Osteocyte (in vitro differentiated cells): ENCODE results near the gene COX17. TPM values are rescaled to one million over a fixed set of nuclear protein-coding genes. Genes with fewer than 3 reads are reported as not detected.

Experiments
- DNase-seq: peaks from one replicate; pipeline ENCODE4 v3.0.0; 2021; ENCODE audit warnings: mixed read lengths; ENCODE audit not compliant: unreplicated experiment; ENCODE audit errors: extremely low spot score
- H3K27ac Mint-ChIP-seq: one replicate; pipeline ENCODE4 v1.8.0; 2021; ENCODE audit warnings: mild to moderate bottlenecking, mixed read lengths; ENCODE audit not compliant: unreplicated experiment
- H3K27me3 Mint-ChIP-seq: one replicate; pipeline ENCODE4 v1.8.0; 2021; ENCODE audit warnings: mixed read lengths; ENCODE audit not compliant: unreplicated experiment
- H3K36me3 Mint-ChIP-seq: one replicate; pipeline ENCODE4 v1.8.0; 2021; ENCODE audit warnings: mixed read lengths; ENCODE audit not compliant: unreplicated experiment
- H3K4me1 Mint-ChIP-seq: one replicate; pipeline ENCODE4 v1.8.0; 2021; ENCODE audit warnings: mixed read lengths; ENCODE audit not compliant: unreplicated experiment
- H3K4me3 Mint-ChIP-seq: one replicate; pipeline ENCODE4 v1.8.0; 2021; ENCODE audit warnings: mild to moderate bottlenecking, moderate library complexity, mixed read lengths; ENCODE audit not compliant: unreplicated experiment
- H3K9me3 Mint-ChIP-seq: one replicate; pipeline ENCODE4 v1.8.0; 2021; ENCODE audit warnings: mixed read lengths; ENCODE audit not compliant: unreplicated experiment
- total RNA-seq: library from RNA; stranded (reverse); gene quantifications from 2 replicates; pipeline ENCODE4 v1.2.1, GENCODE V29; 2021
- TF ChIP-seq, protein P1 (sequence below): fragments of 200-600 bp; sonication (generic); IDR thresholded peaks from 2 replicates; pipeline ENCODE4 v1.5.0; 2021; ENCODE audit warnings: antibody characterized with exemption, mild to moderate bottlenecking, moderate library complexity

The COX17 gene
- total RNA-seq, 1 donor from 2014 or later: 18.2 TPM

GRCh38 chr3:119632216-119632615 lies 45.0 kb downstream of the COX17 start:
- Mint-ChIP-seq H3K9me3 (no peaks in the 10 kb centered on the region), H3K4me1 (peaks cover 19% of the 10 kb centered on the region)

GRCh38 chr3:119631516-119631915 lies 45.7 kb downstream of the COX17 start:
- Mint-ChIP-seq H3K27ac (no peak overlapping the region), H3K4me3 (no peak overlapping the region), H3K9me3 (no peaks in the 10 kb centered on the region), H3K27me3 (no peaks in the 10 kb centered on the region), H3K36me3 (no peaks in the 10 kb centered on the region), H3K4me1 (peaks cover 19% of the 10 kb centered on the region)
- TF ChIP-seq, protein P1, sequence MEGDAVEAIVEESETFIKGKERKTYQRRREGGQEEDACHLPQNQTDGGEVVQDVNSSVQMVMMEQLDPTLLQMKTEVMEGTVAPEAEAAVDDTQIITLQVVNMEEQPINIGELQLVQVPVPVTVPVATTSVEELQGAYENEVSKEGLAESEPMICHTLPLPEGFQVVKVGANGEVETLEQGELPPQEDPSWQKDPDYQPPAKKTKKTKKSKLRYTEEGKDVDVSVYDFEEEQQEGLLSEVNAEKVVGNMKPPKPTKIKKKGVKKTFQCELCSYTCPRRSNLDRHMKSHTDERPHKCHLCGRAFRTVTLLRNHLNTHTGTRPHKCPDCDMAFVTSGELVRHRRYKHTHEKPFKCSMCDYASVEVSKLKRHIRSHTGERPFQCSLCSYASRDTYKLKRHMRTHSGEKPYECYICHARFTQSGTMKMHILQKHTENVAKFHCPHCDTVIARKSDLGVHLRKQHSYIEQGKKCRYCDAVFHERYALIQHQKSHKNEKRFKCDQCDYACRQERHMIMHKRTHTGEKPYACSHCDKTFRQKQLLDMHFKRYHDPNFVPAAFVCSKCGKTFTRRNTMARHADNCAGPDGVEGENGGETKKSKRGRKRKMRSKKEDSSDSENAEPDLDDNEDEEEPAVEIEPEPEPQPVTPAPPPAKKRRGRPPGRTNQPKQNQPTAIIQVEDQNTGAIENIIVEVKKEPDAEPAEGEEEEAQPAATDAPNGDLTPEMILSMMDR: no peak
- no peak for DNase-seq

More at GRCh38 chr3:119632216-119632615, 45.0 kb downstream of the COX17 start:
- Mint-ChIP-seq H3K36me3 (no peaks in the 10 kb centered on the region), H3K4me3 (no peak overlapping the region), H3K27me3 (no peaks in the 10 kb centered on the region), H3K27ac (no peak overlapping the region)
- no peak for DNase-seq
- TF ChIP-seq, protein P1: no peak

- no peak overlapping the region for H3K27ac Mint-ChIP-seq
- no peak for DNase-seq
- H3K27me3 Mint-ChIP-seq: no peaks in the 10 kb centered on the region
- no peak overlapping the region for H3K4me3 Mint-ChIP-seq
- no peaks in the 10 kb centered on the region for H3K36me3 Mint-ChIP-seq
- no peaks in the 10 kb centered on the region for H3K9me3 Mint-ChIP-seq
- TF ChIP-seq, protein P1: no peak
- peaks cover 19% of the 10 kb centered on the region for H3K4me1 Mint-ChIP-seq
These were observed 46.3 kb downstream of the COX17 start for GRCh38 chr3:119630880-119631329.

GRCh38 chr3:119630128-119630879 lies 46.9 kb downstream of the COX17 start:
- Mint-ChIP-seq H3K36me3 (no peaks in the 10 kb centered on the region), H3K9me3 (no peaks in the 10 kb centered on the region), H3K4me3 (no peak overlapping the region), H3K27me3 (no peaks in the 10 kb centered on the region), H3K4me1 (peaks cover 24% of the 10 kb centered on the region), H3K27ac (no peak overlapping the region)
- TF ChIP-seq, protein P1: no peak
- peak; percentile 40 for DNase-seq

DNA sequence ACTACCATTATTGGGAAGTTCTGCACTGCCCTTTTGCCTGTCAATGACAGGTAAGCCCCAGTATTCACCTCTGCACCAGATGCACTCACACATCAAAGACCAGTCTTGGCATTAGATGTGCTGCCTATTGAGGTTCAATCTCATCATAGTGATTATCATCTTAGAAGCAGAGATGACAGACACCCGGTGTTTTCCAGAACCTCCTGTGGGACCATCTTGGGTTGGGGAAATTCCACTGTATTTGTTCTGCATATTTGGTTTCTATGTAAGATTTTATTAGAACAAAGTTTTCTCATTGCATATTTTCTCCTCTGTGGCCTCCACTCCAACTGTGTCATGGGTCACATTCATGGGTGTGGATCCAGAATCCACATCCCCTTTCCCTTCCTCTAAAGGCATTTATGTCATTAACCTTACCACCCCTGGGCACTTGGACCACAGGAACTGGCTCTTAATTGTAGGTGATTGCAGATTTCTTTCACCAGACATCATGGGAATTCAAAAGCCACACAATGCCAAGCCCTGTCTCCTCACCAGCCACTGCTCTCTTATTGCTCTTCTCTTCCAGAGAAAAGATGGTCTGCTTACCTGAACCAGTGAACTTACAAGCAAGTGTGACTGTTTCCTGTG lies 48.3 kb downstream of the COX17 start:
- no peak overlapping the region for H3K4me3 Mint-ChIP-seq
- H3K27ac Mint-ChIP-seq: peak overlapping the region; percentile 15
- TF ChIP-seq, protein P1: no peak
- no peak for DNase-seq
- H3K27me3 Mint-ChIP-seq: no peaks in the 10 kb centered on the region
- no peaks in the 10 kb centered on the region for H3K36me3 Mint-ChIP-seq
- H3K4me1 Mint-ChIP-seq: peaks cover 24% of the 10 kb centered on the region
- no peaks in the 10 kb centered on the region for H3K9me3 Mint-ChIP-seq
